HepG2 (cell line): ENCODE results near the gene SLC29A3. TPM values are rescaled to one million over a fixed set of nuclear protein-coding genes. Genes with fewer than 3 reads are reported as not detected.

Experiments used
- AHDC1 ChIP-seq: sonication (generic); formaldehyde crosslinking; IDR thresholded peaks from 2 replicates; pipeline ENCODE4 v1.5.1; 2020; ENCODE audit warnings: mild to moderate bottlenecking, missing genetic modification reagents, borderline replicate concordance
- DMAP1 ChIP-seq: IDR thresholded peaks from 2 replicates; pipeline ENCODE4 v1.6.1; 2016
- ELF4 ChIP-seq: sonication (generic); formaldehyde crosslinking; IDR thresholded peaks from 2 replicates; pipeline ENCODE4 v1.5.0; 2020; ENCODE audit warnings: missing genetic modification reagents, mild to moderate bottlenecking, moderate library complexity, borderline replicate concordance
- ETV6 ChIP-seq: sonication (generic); formaldehyde crosslinking; conservative IDR thresholded peaks from 2 replicates; pipeline ENCODE4 v1.4.0; 2020; ENCODE audit warnings: missing genetic modification reagents
- FOXA3 ChIP-seq: IDR thresholded peaks from 2 replicates; pipeline ENCODE4 v1.6.1; 2016; ENCODE audit warnings: missing genetic modification reagents, missing compliant biosample characterization
- HDAC2 ChIP-seq: sonication (generic); formaldehyde crosslinking; IDR thresholded peaks from 2 replicates; pipeline ENCODE4 v1.4.0; 2020; ENCODE audit warnings: missing genetic modification reagents
- HMG20B ChIP-seq: conservative IDR thresholded peaks from 2 replicates; pipeline ENCODE4 v1.6.1; 2016; ENCODE audit warnings: missing genetic modification reagents, missing compliant biosample characterization
- HNRNPUL1 ChIP-seq: fragments of 200-400 bp; formaldehyde crosslinking; IDR thresholded peaks from 2 replicates; pipeline ENCODE4 v1.6.1; 2017; ENCODE audit warnings: low read depth, mild to moderate bottlenecking, low read length, moderate library complexity
- NPAS2 ChIP-seq: sonication (generic); formaldehyde crosslinking; IDR thresholded peaks from 2 replicates; pipeline ENCODE4 v1.8.0; 2022; ENCODE audit warnings: mild to moderate bottlenecking, missing genetic modification reagents, borderline replicate concordance
- NR1H2 ChIP-seq: sonication (generic); formaldehyde crosslinking; IDR thresholded peaks from 2 replicates; pipeline ENCODE4 v1.8.1; 2022; ENCODE audit warnings: low read depth, missing genetic modification reagents, borderline replicate concordance
- NR3C1 ChIP-seq: sonication (generic); formaldehyde crosslinking; IDR thresholded peaks from 2 replicates; pipeline ENCODE4 v1.4.0; 2020; ENCODE audit warnings: missing genetic modification reagents
- PAXIP1 ChIP-seq: sonication (generic); formaldehyde crosslinking; conservative IDR thresholded peaks from 2 replicates; pipeline ENCODE4 v1.4.0; 2020; ENCODE audit warnings: mild to moderate bottlenecking, missing genetic modification reagents, moderate library complexity
- PCBP2 ChIP-seq: fragments of 200-400 bp; formaldehyde crosslinking; optimal IDR thresholded peaks from 2 replicates; pipeline ENCODE3; 2018; ENCODE audit warnings: low read length, low read depth; ENCODE audit not compliant: poor library complexity, severe bottlenecking
- RARG ChIP-seq: sonication (generic); formaldehyde crosslinking; IDR thresholded peaks from 2 replicates; pipeline ENCODE4 v1.4.0; 2020; ENCODE audit warnings: low read depth, mild to moderate bottlenecking, missing genetic modification reagents
- TEAD3 ChIP-seq: optimal IDR thresholded peaks from 2 replicates; pipeline ENCODE3; 2016; ENCODE audit warnings: borderline replicate concordance
- ZC3H4 ChIP-seq: sonication (generic); formaldehyde crosslinking; IDR thresholded peaks from 2 replicates; pipeline ENCODE4 v1.4.0; 2020; ENCODE audit warnings: missing genetic modification reagents, borderline replicate concordance
- ZNF136 ChIP-seq: sonication (generic); formaldehyde crosslinking; IDR thresholded peaks from 2 replicates; pipeline ENCODE4 v1.8.1; 2022; ENCODE audit warnings: low read depth, mild to moderate bottlenecking, moderate library complexity, missing genetic modification reagents
- ZNF17 ChIP-seq: sonication (generic); formaldehyde crosslinking; IDR thresholded peaks from 2 replicates; pipeline ENCODE4 v1.5.0; 2020; ENCODE audit warnings: mild to moderate bottlenecking, missing genetic modification reagents
- ZNF224 ChIP-seq: sonication (generic); formaldehyde crosslinking; IDR thresholded peaks from 2 replicates; pipeline ENCODE4 v1.5.0; 2020; ENCODE audit warnings: mild to moderate bottlenecking, missing genetic modification reagents
- ZNF263 ChIP-seq: sonication (generic); formaldehyde crosslinking; IDR thresholded peaks from 2 replicates; pipeline ENCODE4 v1.4.0; 2020; ENCODE audit warnings: missing genetic modification reagents
- ZNF274 ChIP-seq: sonication (generic); formaldehyde crosslinking; IDR thresholded peaks from 2 replicates; pipeline ENCODE4 v1.5.1; 2020; ENCODE audit warnings: mild to moderate bottlenecking, missing genetic modification reagents
- ZNF329 ChIP-seq: sonication (generic); formaldehyde crosslinking; IDR thresholded peaks from 2 replicates; pipeline ENCODE4 v1.9.0; 2021; ENCODE audit warnings: low read depth, mild to moderate bottlenecking, missing genetic modification reagents
- ZNF510 ChIP-seq: sonication (generic); formaldehyde crosslinking; IDR thresholded peaks from 2 replicates; pipeline ENCODE4 v1.4.0; 2020; ENCODE audit warnings: low read depth, mild to moderate bottlenecking, missing genetic modification reagents
- ZNF724P ChIP-seq: sonication (generic); formaldehyde crosslinking; IDR thresholded peaks from 2 replicates; pipeline ENCODE4 v1.8.0; 2022; ENCODE audit warnings: missing genetic modification reagents, borderline replicate concordance
- ZSCAN22 ChIP-seq: sonication (generic); formaldehyde crosslinking; IDR thresholded peaks from 2 replicates; pipeline ENCODE4 v1.4.0; 2020; ENCODE audit warnings: mild to moderate bottlenecking, missing genetic modification reagents
- polyA plus RNA-seq, 8 experiments: library from polyadenylated mRNA; depleted of rRNA in 3 of 8; stranded (reverse) in 7 of 8; unstranded in 1 of 8; fragments of >200 nt; fragmentation: Illumina TruSeq in 4 of 8; extraction: Trizol in 4 of 8; gene quantifications; 2 replicates each; pipeline versions ENCODE4 v1.2.1 to v1.2.3, GENCODE V29; 2011 to 2016; ENCODE audit warnings: low read depth in 4 of 8, missing spikeins in 1 of 8, mixed read lengths in 1 of 8; ENCODE audit not compliant: insufficient read depth in 1 of 8
- total RNA-seq, 5 experiments: library from RNA; depleted of rRNA; stranded (reverse); fragments of >200 nt; fragmentation: Illumina TruSeq; extraction: Trizol; gene quantifications; 2 replicates each; pipeline ENCODE4 v1.2.3, GENCODE V29; 2016; ENCODE audit warnings: low read depth in 1 of 5

Gene SLC29A3
- total and polyA plus RNA-seq, 2 of the 13 experiments (the other 11 are each of a cell fraction or from before 2014, with no cell fraction given) = 8.6 to 11.8 TPM

- TF ChIP-seq ZNF724P (CRISPR knock-in tag) (no peak), ZNF224 (no peak), ZNF510 (CRISPR knock-in tag) (no peak), AHDC1 (no peak), NR1H2 (CRISPR knock-in tag) (no peak), ZNF17 (CRISPR knock-in tag) (no peak), PCBP2 (no peak), NPAS2 (CRISPR knock-in tag) (no peak), RARG (CRISPR knock-in tag) (no peak), ZC3H4 (CRISPR knock-in tag) (no peak), ETV6 (CRISPR knock-in tag) (no peak), ZNF263 (no peak), ZNF136 (CRISPR knock-in tag) (no peak), HDAC2 (CRISPR knock-in tag) (peak; percentile 12; the same call in 1 of the 2 replicates), HMG20B (CRISPR knock-in tag) (no peak; the same call in 1 of the 2 replicates), DMAP1 (no peak), ZNF329 (CRISPR knock-in tag) (no peak), PAXIP1 (CRISPR knock-in tag) (peak; percentile 37; the same call in 1 of the 2 replicates), ELF4 (CRISPR knock-in tag) (no peak), ZSCAN22 (CRISPR knock-in tag) (0 out of 2 replicates have a peak, but pooled peaks have one; percentile 31), FOXA3 (CRISPR knock-in tag) (peak; percentile 39; the same call in 1 of the 2 replicates), ZNF274 (CRISPR knock-in tag) (no peak), TEAD3 (CRISPR knock-in tag) (peak; percentile 21), NR3C1 (CRISPR knock-in tag) (no peak), HNRNPUL1 (no peak)
Measured at GRCh38 chr10:71343392-71343773, 24.3 kb downstream of the SLC29A3 start (continued).
